HepG2 (cell line): Measurements from ENCODE around the gene CCDC116. TPM values are rescaled to one million over a fixed set of nuclear protein-coding genes. Genes with fewer than 3 reads are reported as not detected.

ENCODE experiments used
- ATF3 ChIP-seq: sonication (generic); formaldehyde crosslinking; IDR thresholded peaks from 2 replicates; pipeline ENCODE4 v1.4.0; 2020; ENCODE audit warnings: missing genetic modification reagents
- BRCA1 ChIP-seq: sonication (generic); formaldehyde crosslinking; IDR thresholded peaks from 2 replicates; pipeline ENCODE4 v1.4.0; 2020; ENCODE audit warnings: missing genetic modification reagents
- FOXJ3 ChIP-seq: sonication (generic); formaldehyde crosslinking; IDR thresholded peaks from 2 replicates; pipeline ENCODE4 v1.4.0; 2020; ENCODE audit warnings: missing genetic modification reagents, mild to moderate bottlenecking, borderline replicate concordance
- HNF1B ChIP-seq: sonication (generic); formaldehyde crosslinking; IDR thresholded peaks from 2 replicates; pipeline ENCODE4 v1.5.1; 2020; ENCODE audit warnings: mild to moderate bottlenecking, moderate library complexity, missing genetic modification reagents
- HOXA5 ChIP-seq: sonication (generic); formaldehyde crosslinking; IDR thresholded peaks from 2 replicates; pipeline ENCODE4 v1.4.0; 2020; ENCODE audit warnings: missing genetic modification reagents
- IRF9 ChIP-seq: sonication (generic); formaldehyde crosslinking; IDR thresholded peaks from 2 replicates; pipeline ENCODE4 v1.8.0; 2022; ENCODE audit warnings: missing genetic modification reagents, mild to moderate bottlenecking, borderline replicate concordance
- KLF11 ChIP-seq: IDR thresholded peaks from 2 replicates; pipeline ENCODE4 v1.6.1; 2016; ENCODE audit warnings: missing compliant biosample characterization
- KLF12 ChIP-seq: sonication (generic); formaldehyde crosslinking; IDR thresholded peaks from 2 replicates; pipeline ENCODE4 v1.4.0; 2020; ENCODE audit warnings: missing genetic modification reagents, borderline replicate concordance
- PAXIP1 ChIP-seq: sonication (generic); formaldehyde crosslinking; conservative IDR thresholded peaks from 2 replicates; pipeline ENCODE4 v1.4.0; 2020; ENCODE audit warnings: mild to moderate bottlenecking, missing genetic modification reagents, moderate library complexity
- POLR2A ChIP-seq, 2 experiments: IDR thresholded peaks; 2 replicates each; pipeline ENCODE4 v1.6.1; 2011; ENCODE audit warnings: low read depth in 2 of 2, low read length in 2 of 2, mild to moderate bottlenecking in 1 of 2, moderate library complexity in 1 of 2; ENCODE audit not compliant: insufficient read depth in 1 of 2
- RAD21 ChIP-seq: fragments of 450-650 bp; formaldehyde crosslinking; IDR thresholded peaks from 2 replicates; pipeline ENCODE4 v1.5.0; 2020; ENCODE audit warnings: mild to moderate bottlenecking
- SAP130 ChIP-seq: IDR thresholded peaks from 2 replicates; pipeline ENCODE4 v1.6.1; 2016; ENCODE audit warnings: low read depth
- XRCC5 ChIP-seq: fragments of 200-400 bp; formaldehyde crosslinking; optimal IDR thresholded peaks from 2 replicates; pipeline ENCODE3; 2017; ENCODE audit warnings: mild to moderate bottlenecking, low read length
- ZFP37 ChIP-seq: sonication (generic); formaldehyde crosslinking; IDR thresholded peaks from 2 replicates; pipeline ENCODE4 v1.4.0; 2020; ENCODE audit warnings: missing genetic modification reagents, borderline replicate concordance
- ZFP90 ChIP-seq: sonication (generic); formaldehyde crosslinking; IDR thresholded peaks from 2 replicates; pipeline ENCODE4 v1.8.0; 2022; ENCODE audit warnings: missing genetic modification reagents, mild to moderate bottlenecking, inconsistent platforms, borderline replicate concordance
- ZFY ChIP-seq: sonication (generic); formaldehyde crosslinking; IDR thresholded peaks from 2 replicates; pipeline ENCODE4 v1.4.0; 2020; ENCODE audit warnings: missing genetic modification reagents
- ZNF160 ChIP-seq: sonication (generic); formaldehyde crosslinking; IDR thresholded peaks from 2 replicates; pipeline ENCODE4 v1.8.0; 2022; ENCODE audit warnings: mild to moderate bottlenecking, inconsistent platforms, missing genetic modification reagents
- ZNF232 ChIP-seq: sonication (generic); formaldehyde crosslinking; IDR thresholded peaks from 2 replicates; pipeline ENCODE4 v1.4.0; 2020; ENCODE audit warnings: missing genetic modification reagents, borderline replicate concordance
- ZNF33B ChIP-seq: sonication (generic); formaldehyde crosslinking; IDR thresholded peaks from 2 replicates; pipeline ENCODE4 v1.5.1; 2020; ENCODE audit warnings: mild to moderate bottlenecking, missing genetic modification reagents
- ZNF549 ChIP-seq: sonication (generic); formaldehyde crosslinking; IDR thresholded peaks from 2 replicates; pipeline ENCODE4 v1.5.0; 2020; ENCODE audit warnings: missing genetic modification reagents
- ZNF737 ChIP-seq: sonication (generic); formaldehyde crosslinking; IDR thresholded peaks from 2 replicates; pipeline ENCODE4 v1.5.0; 2020; ENCODE audit warnings: missing genetic modification reagents, mild to moderate bottlenecking, borderline replicate concordance
- polyA plus RNA-seq, 8 experiments: library from polyadenylated mRNA; depleted of rRNA in 3 of 8; stranded (reverse) in 7 of 8; unstranded in 1 of 8; fragments of >200 nt; fragmentation: Illumina TruSeq in 4 of 8; extraction: Trizol in 4 of 8; gene quantifications; 2 replicates each; pipeline versions ENCODE4 v1.2.1 to v1.2.3, GENCODE V29; 2011 to 2016; ENCODE audit warnings: low read depth in 4 of 8, missing spikeins in 1 of 8, mixed read lengths in 1 of 8; ENCODE audit not compliant: insufficient read depth in 1 of 8
- total RNA-seq, 5 experiments: library from RNA; depleted of rRNA; stranded (reverse); fragments of >200 nt; fragmentation: Illumina TruSeq; extraction: Trizol; gene quantifications; 2 replicates each; pipeline ENCODE4 v1.2.3, GENCODE V29; 2016; ENCODE audit warnings: low read depth in 1 of 5

CCDC116 gene
- total and polyA plus RNA-seq, 2 of the 13 experiments (the other 11 are each of a cell fraction or from before 2014, with no cell fraction given): 0.15 to 0.33 TPM

GRCh38 chr22:21646608-21647590, 14.3 kb downstream of the CCDC116 start (continued):
- TF ChIP-seq KLF12 (CRISPR knock-in tag) (0 out of 2 replicates have a peak, but pooled peaks have one; percentile 25), HNF1B (CRISPR knock-in tag) (peak; percentile 46; the same call in 1 of the 2 replicates), KLF11 (CRISPR knock-in tag) (no peak), SAP130 (CRISPR knock-in tag) (peak; percentile 35; the same call in 1 of the 2 replicates), ZNF549 (CRISPR knock-in tag) (no peak), ATF3 (no peak), ZFY (CRISPR knock-in tag) (0 out of 2 replicates have a peak, but pooled peaks have one; percentile 24), POLR2A (IDR thresholded peaks at IDR 0.05; ENCODE audit: insufficient read depth in 1 of 2, low read depth in 2 of 2, low read length in 2 of 2) (0 out of 4 replicates have a peak, but pooled peaks of 1 of the 2 experiments have one; percentile 9), RAD21 (CRISPR knock-in tag) (peak; percentile 83), XRCC5 (peak; percentile 39), FOXJ3 (0 out of 2 replicates have a peak, but pooled peaks have one; percentile 30), ZFP90 (CRISPR knock-in tag) (peak; percentile 44; the same call in 1 of the 2 replicates), ZNF737 (no peak), ZFP37 (CRISPR knock-in tag) (0 out of 2 replicates have a peak, but pooled peaks have one; percentile 27), IRF9 (CRISPR knock-in tag) (no peak), HOXA5 (CRISPR knock-in tag) (peak; percentile 36; the same call in 1 of the 2 replicates), PAXIP1 (CRISPR knock-in tag) (no peak), ZNF33B (CRISPR knock-in tag) (peak; percentile 55; the same call in 1 of the 2 replicates), ZNF232 (CRISPR knock-in tag) (0 out of 2 replicates have a peak, but pooled peaks have one; percentile 22), BRCA1 (CRISPR knock-in tag) (peak; percentile 69; the same call in 1 of the 2 replicates), ZNF160 (peak; percentile 41; the same call in 1 of the 2 replicates)
